ENCODE data around the gene TPCN2. TPM values are rescaled to one million over a fixed set of nuclear protein-coding genes. Genes with fewer than 3 reads are reported as not detected.

Gene TPCN2
- total RNA-seq, 1 experiment from 2014 or later, result 15.2 TPM

DNA sequence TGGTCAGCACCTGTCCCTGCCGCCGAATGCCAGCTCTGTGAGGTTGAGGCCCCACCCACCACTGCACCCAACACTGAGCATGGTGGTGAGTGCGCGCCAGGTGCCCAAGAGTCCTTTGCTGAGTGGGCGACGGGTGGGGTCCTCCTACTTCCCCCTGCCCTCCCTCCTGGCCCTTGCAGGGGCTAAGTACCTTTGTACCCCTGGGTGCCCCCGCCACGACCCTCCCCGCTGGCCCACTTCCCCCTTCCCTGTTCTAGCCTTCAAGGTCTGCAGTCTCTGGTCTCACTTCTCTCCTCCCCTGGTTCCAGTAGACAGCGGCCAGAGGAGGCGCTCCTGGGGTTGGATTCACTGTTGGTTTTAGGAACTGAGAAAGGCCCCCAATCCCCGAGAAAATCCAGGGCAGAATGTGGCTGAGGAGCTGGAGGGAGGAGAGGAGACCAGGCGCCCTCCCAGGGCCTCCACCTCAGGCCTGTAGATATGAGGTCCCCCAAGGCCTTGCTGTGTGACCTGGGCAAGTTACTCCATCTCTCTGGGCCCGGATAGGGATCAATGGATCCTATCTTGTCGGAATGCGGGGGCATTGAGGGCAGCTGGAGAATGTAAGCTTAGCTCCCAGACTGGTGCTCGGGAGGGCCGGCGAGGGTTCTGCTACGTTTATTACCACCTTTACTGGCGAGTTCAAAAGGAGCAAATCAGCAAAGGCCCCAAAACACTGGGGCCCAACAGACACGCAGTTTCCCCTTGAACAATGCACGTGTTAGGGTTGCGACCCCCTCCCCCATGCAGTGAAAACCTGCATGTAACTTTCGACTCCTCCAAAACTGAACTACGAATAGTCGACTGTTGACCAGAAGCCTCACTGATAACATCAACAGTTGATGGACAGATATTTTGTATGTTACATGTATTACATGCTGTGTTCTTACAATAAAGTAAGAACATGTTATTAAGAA is 75.1 kb downstream of the TPCN2 start:
- Histone ChIP-seq H3K27me3 (ENCODE audit: insufficient read depth, low read length) (no peaks in the 10 kb centered on the region), H3K9ac (ENCODE audit: low read length) (peak overlapping the region; percentile 62), H3K36me3 (ENCODE audit: control insufficient read depth in 1 of 2, insufficient read depth in 2 of 2, low read length in 2 of 2) (no peaks in the 10 kb centered on the region), H3K4me3 (replicated peaks in 1 of 2; ENCODE audit: low read depth in 1 of 2, low read length in 2 of 2) (peak overlapping the region; percentile 29 to 54), H3K27ac (ENCODE audit: low read depth, low read length) (peak overlapping the region; percentile 98), H3K9me3 (ENCODE audit: control insufficient read depth in 1 of 2, insufficient read depth in 1 of 2, low read depth in 1 of 2, low read length in 2 of 2) (peaks cover 0 to 1% of the 10 kb centered on the region in 2 experiments; a peak in 1 of 4 replicates), H3K79me2 (ENCODE audit: insufficient read depth, low read length) (no peaks in the 10 kb centered on the region), H3K4me1 (ENCODE audit: control insufficient read depth in 1 of 2, insufficient read depth in 2 of 2, low read length in 2 of 2) (peaks cover 43 to 65% of the 10 kb centered on the region in 2 experiments), H3K9me2 (ENCODE audit: insufficient read depth) (no peaks in the 10 kb centered on the region), H4K20me1 (ENCODE audit: insufficient read depth) (no peaks in the 10 kb centered on the region), H2AFZ (ENCODE audit: low read depth, low read length, poor library complexity, severe bottlenecking) (no peak overlapping the region), H3K4me2 (ENCODE audit: low read length) (peak overlapping the region; percentile 82)
- POLR2A ChIA-PET, result interaction anchor here (3.0 kb wide), 1 partner anchor 170 kb away, joined by 9 read pairs; the partner anchor contains the start of gene MYEOV
- ATAC-seq (peak; percentile 39), DNase-seq (ENCODE audit: low read depth, low spot score) (no peak)
- intact Hi-C loops (cut with micrococcal nuclease), result loop anchor here (2.0 kb wide), 2 partner anchors 173 to 515 kb away; no protein-coding TSS in a partner anchor
- CTCF ChIA-PET, result interaction anchor here (1.4 to 3.1 kb wide), 2 partner anchors 8 to 551 kb away, joined by 3 to 32 read pairs; partner anchors contain the start of gene LTO1
- TF ChIP-seq, protein P1, sequence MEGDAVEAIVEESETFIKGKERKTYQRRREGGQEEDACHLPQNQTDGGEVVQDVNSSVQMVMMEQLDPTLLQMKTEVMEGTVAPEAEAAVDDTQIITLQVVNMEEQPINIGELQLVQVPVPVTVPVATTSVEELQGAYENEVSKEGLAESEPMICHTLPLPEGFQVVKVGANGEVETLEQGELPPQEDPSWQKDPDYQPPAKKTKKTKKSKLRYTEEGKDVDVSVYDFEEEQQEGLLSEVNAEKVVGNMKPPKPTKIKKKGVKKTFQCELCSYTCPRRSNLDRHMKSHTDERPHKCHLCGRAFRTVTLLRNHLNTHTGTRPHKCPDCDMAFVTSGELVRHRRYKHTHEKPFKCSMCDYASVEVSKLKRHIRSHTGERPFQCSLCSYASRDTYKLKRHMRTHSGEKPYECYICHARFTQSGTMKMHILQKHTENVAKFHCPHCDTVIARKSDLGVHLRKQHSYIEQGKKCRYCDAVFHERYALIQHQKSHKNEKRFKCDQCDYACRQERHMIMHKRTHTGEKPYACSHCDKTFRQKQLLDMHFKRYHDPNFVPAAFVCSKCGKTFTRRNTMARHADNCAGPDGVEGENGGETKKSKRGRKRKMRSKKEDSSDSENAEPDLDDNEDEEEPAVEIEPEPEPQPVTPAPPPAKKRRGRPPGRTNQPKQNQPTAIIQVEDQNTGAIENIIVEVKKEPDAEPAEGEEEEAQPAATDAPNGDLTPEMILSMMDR (IDR thresholded peaks at IDR 0.05 in 2 of 3, conservative IDR thresholded peaks at IDR 0.05 in 1 of 3; ENCODE audit: borderline replicate concordance in 1 of 3, insufficient read depth in 1 of 3, low read depth in 2 of 3, low read length in 2 of 3), result peak in 2 of 3 experiments; percentile 32 to 48; a peak in 3 of 6 replicates
- no peak for TF ChIP-seq SRF (IDR thresholded peaks at IDR 0.05; ENCODE audit: low read depth)
- no peak for TF ChIP-seq CBX3 (IDR thresholded peaks at IDR 0.05; ENCODE audit: low read depth)
- peak; percentile 24; the same call in 1 of the 2 replicates for TF ChIP-seq ZFX (IDR thresholded peaks at IDR 0.05)
- RAD21 ChIA-PET (ENCODE audit: low non-redundant PET in 1 of 2, low total read pairs in 2 of 2, uncharacterized antibody in 2 of 2, unreplicated experiment in 2 of 2), result interaction anchor here in 1 of 2 experiments (1.0 to 1.3 kb wide), 2 partner anchors 8 to 22 kb away, joined by 3 to 6 read pairs; no protein-coding TSS in a partner anchor
- no TSS peak for BruUV-seq (replicated peaks)

- ChIA-PET RAD21 (ENCODE audit: low non-redundant PET in 1 of 2, low total read pairs in 2 of 2, uncharacterized antibody in 2 of 2, unreplicated experiment in 2 of 2) (no interaction called here), CTCF (no interaction called here), POLR2A (no interaction called here)
- DNase-seq (ENCODE audit: low read depth, low spot score), result no peak
- Histone ChIP-seq H3K9me2 (ENCODE audit: insufficient read depth) (no peaks in the 10 kb centered on the region), H3K9ac (ENCODE audit: low read length) (no peak overlapping the region), H3K4me2 (ENCODE audit: low read length) (no peak overlapping the region), H3K4me3 (replicated peaks in 1 of 2; ENCODE audit: low read depth in 1 of 2, low read length in 2 of 2) (no peak overlapping the region), H2AFZ (ENCODE audit: low read depth, low read length, poor library complexity, severe bottlenecking) (no peak overlapping the region), H4K20me1 (ENCODE audit: insufficient read depth) (no peaks in the 10 kb centered on the region), H3K36me3 (ENCODE audit: control insufficient read depth in 1 of 2, insufficient read depth in 2 of 2, low read length in 2 of 2) (no peaks in the 10 kb centered on the region), H3K27ac (ENCODE audit: low read depth, low read length) (no peak overlapping the region), H3K9me3 (ENCODE audit: control insufficient read depth in 1 of 2, insufficient read depth in 1 of 2, low read depth in 1 of 2, low read length in 2 of 2) (peaks cover 0 to 3% of the 10 kb centered on the region in 2 experiments; a peak in 1 of 4 replicates), H3K79me2 (ENCODE audit: insufficient read depth, low read length) (no peaks in the 10 kb centered on the region), H3K27me3 (ENCODE audit: insufficient read depth, low read length) (no peaks in the 10 kb centered on the region), H3K4me1 (ENCODE audit: control insufficient read depth in 1 of 2, insufficient read depth in 2 of 2, low read length in 2 of 2) (peaks cover 34 to 48% of the 10 kb centered on the region in 2 experiments)
- intact Hi-C loops (cut with micrococcal nuclease), result no loop called here
- no TSS peak for BruUV-seq (replicated peaks)
- no peak for TF ChIP-seq EGR1 (IDR thresholded peaks at IDR 0.05; ENCODE audit: low read depth)
- no peak for ATAC-seq
These were observed 77.1 kb downstream of the TPCN2 start for GRCh38 chr11:69125861-69126260.
